IPS DF 19.7 (cell line): ENCODE data around the gene IQCC.
A peak's percentile ranks its signal among the peaks of the same experiment; 100 is the strongest.

Source experiments
- DNase-seq: peaks from one replicate; pipeline ENCODE4 v3.0.0-alpha.2; 2013; ENCODE audit warnings: low read depth, low spot score

Gene IQCC

GRCh38 chr1:32195972-32196823 lies 9.3 kb upstream of the IQCC start:
- no peak for DNase-seq

GRCh38 chr1:32197074-32197473 lies 8.4 kb upstream of the IQCC start:
- no peak for DNase-seq

DNA sequence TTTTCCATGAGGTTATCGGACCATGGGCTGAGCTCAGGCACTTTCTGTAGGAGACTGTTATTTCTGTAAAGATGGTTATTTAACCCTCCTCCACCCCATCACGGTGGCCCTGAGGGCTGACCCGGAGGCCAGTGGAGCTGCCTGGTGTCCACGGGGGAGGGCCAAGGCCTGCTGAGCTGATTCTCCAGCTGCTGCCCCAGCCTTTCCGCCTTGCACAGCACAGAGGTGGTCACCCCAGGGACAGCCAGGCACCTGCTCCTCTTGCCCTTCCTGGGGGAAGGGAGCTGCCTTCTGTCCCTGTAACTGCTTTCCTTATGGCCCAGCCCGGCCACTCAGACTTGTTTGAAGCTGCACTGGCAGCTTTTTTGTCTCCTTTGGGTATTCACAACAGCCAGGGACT lies 7.6 kb upstream of the IQCC start:
- DNase-seq: no peak

GRCh38 chr1:32198237-32199042 lies 7.0 kb upstream of the IQCC start:
- DNase-seq: no peak

GRCh38 chr1:32199043-32199716 lies 6.3 kb upstream of the IQCC start:
- DNase-seq: no peak

DNA sequence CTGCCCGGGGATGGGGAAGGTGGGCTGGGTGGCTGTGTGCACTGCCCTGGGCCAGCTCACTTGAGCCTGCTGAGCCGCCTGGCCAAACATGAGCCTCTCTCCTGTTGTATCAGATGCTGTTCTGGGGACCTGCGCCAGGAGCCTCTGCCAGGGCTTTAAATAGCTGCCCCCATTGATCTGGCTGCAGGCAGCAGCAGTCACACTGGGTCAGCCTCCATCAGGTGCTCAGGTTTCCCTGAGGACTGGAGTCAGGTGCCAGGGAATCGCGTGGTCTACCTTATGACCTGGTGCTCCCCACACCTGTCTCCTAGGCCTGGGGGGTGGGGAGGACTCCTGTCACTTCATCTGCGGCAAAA lies 5.8 kb upstream of the IQCC start:
- no peak for DNase-seq

DNA sequence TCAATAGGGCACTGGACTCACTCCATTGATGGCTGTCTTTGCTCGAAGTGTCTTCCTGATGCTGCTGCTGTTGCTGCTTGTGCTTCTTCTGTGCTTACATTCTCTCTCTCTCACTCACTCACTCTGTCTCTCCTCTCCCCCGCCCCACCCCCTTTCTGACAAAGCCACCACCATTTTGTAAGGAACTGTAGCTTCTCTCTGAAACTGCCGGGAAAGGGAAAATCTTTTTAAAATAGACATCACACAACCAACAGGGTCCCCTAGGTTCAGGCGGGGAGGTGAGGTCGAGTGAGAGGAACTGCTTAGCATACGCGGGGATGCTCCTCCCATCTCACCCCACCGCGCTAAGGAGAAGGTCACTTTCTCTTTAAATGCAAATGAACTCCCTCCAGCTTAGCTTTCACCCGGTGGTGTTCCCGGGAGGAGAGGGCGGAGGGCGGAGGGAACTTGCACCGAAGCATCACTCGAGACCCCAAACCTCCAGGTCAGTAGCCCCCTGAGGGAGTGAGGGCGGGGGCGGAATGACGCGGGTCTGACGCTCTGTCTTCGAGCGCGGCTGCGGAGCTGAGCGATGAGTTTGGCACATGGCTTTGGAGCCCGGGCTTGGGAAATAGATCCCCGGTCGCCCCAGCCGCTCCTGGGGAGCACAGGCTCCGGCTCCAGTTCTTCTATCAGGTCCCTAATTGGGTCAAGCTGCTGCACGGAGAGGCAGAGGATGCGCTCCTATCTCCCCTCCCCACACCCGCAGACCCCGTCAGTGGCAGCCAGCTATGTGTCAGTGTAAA lies 5.1 kb upstream of the IQCC start, which contains the start of gene CCDC28B:
TSS of gene CCDC28B (plus strand) at position 370 of the 785 bp plus-strand sequence. CDS start 1,341 bp downstream, outside the sequence.
- no peak for DNase-seq

- DNase-seq: no peak
These were observed 4.2 kb upstream of the IQCC start for GRCh38 chr1:32201011-32201855.

DNA sequence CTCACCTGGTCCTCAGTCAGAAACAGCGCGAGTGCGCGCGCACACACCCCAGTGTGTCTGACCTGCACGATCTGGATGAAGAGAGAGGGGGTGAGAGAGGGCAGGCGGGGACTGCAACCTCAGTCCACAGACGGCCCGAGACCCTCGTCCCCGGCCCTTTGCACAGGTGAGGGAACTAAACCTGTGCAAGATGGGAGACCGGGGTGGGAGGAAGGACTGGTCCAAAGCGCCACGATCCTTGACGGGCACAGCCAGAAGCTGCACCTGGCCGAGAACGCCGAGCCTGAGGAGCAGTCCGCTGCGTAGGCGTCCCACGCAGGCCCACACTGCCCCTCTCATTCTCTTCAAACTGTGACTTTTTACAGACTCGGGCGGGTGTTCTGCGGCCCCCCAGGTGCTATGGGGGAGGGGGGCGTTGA lies 519 bp upstream of the IQCC start:
- no peak for DNase-seq

DNA sequence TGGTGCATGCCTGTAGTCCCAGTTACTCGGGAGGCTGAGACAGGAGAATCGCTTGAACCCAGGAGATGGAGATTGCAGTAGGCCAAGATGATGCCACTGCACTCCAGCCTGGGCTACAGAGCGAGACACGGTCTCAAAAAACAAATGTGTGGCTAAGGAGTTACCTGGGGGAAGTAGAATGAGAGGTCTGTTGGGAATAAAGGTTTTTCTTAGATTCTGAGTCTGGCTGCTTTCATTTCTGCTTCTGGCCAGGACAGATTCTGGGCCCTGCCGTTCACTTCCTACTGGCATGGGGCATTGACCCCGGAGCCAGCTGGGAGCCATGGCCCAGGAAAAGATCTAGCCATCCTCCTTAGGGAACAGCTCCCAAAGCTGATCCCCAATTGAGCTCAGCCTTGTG lies 3.0 kb downstream of the IQCC start:
- DNase-seq: no peak

- no peak for DNase-seq
These were observed 3.4 kb downstream of the IQCC start, which contains the start of gene DCDC2B for GRCh38 chr1:32208891-32209328. Gene DCDC2B, plus strand, starts transcription at chr1:32209089. Its CDS starts 5 bp downstream, at chr1:32209094.

DNA sequence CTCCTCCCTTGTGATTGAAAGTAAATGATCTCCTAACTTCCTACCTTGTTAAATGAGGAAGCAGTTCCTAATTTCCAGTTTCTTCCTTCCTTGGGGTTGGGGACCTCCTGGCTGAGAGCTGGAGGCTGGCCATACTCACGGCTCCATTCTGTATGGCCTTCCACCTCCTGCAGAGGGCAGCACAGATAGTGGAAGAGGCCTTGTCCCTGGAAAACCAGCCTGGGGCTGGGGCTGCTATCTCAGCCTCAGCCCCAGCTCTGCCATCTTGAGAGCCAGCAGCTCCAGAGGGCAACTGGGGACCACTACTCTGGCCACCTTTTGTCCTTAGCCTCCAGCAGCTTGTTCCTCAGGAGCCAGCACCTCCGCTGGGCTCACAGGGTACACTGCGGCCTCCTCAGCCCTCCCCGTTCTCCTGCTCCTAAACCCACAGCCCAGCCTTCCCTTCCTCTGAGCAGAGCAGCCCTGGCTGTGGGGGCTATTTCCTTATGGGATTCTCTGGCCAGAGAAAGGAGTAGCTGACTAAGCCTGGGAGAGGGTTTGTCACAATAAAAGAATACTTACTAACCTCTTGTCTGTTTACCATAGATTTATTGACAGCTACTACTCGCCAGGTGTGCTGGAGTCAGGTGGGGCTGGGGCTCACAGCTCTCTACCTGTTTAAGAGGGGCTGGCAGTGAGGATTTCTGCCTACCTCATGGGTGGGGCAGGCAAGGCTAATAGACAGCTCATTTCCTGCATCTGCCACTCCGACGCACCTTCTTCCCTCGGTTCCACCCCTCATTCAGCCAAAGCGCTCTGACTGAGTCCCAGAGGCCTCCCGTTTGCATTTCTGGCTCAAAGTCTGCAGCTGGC lies 10.4 kb downstream of the IQCC start:
- DNase-seq: no peak

GRCh38 chr1:32216566-32216965 lies 11.1 kb downstream of the IQCC start:
- no peak for DNase-seq

GRCh38 chr1:32219022-32219421 lies 13.6 kb downstream of the IQCC start:
- DNase-seq: no peak

- DNase-seq: no peak
These were observed 15.5 kb downstream of the IQCC start for GRCh38 chr1:32220746-32221580.

- DNase-seq: no peak
These were observed 16.1 kb downstream of the IQCC start for GRCh38 chr1:32221581-32221979.

- peak; percentile 94 for DNase-seq
These were observed 16.7 kb downstream of the IQCC start, which contains the start of the genes EIF3I and TMEM234 for GRCh38 chr1:32221980-32222755. Gene EIF3I, plus strand, starts transcription at chr1:32222407. Its CDS starts 35 bp downstream, at chr1:32222442. Gene TMEM234, minus strand, starts transcription at chr1:32222353. Its CDS starts 31 bp downstream, at chr1:32222322.
